ENCODE results near the gene TKT. TPM values are rescaled to one million over a fixed set of nuclear protein-coding genes. Genes with fewer than 3 reads are reported as not detected.

Gene TKT
- total and polyA plus RNA-seq, 4 donors: 18.1 to 202 (median 129) TPM

- no peak for TF ChIP-seq GABPA (IDR thresholded peaks at IDR 0.05 in 1 of 2, conservative IDR thresholded peaks at IDR 0.05 in 1 of 2)
Measured at GRCh38 chr3:53187430-53187829, 68.4 kb downstream of the TKT start (continued).

DNA sequence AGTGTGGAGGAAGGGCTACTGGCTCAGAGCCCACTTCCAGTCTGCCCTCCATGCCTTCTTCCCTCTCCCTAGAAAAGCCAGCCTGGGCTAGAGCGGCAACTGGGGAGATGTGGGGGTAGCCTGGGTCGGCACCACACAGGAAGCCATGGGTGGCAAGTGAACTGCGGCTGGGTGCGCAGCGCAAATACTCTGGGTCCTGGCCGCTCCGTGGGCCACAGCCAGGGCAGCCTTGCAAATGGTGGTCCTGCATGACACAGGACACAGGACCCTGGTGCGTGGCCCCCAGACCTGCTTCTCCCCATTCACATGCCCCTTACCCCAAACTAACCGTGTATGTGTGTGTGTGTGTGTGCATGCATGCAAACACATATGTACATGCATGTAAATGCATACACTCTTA lies 69.1 kb downstream of the TKT start:
- Histone ChIP-seq H3K9me3 (ENCODE audit: control insufficient read depth in 4 of 4, low read length in 3 of 4) (no peaks in the 10 kb centered on the region), H3K27me3 (ENCODE audit: control insufficient read depth in 4 of 4, insufficient read depth in 4 of 4, low read length in 3 of 4) (no peaks in the 10 kb centered on the region), H3K9ac (ENCODE audit: low read depth in 1 of 2, low read length in 2 of 2) (no peak overlapping the region), H3K27ac (ENCODE audit: low read depth in 1 of 2, low read length in 2 of 2) (no peak overlapping the region), H3K4me3 (ENCODE audit: low read depth in 1 of 3, low read length in 3 of 3) (no peak overlapping the region), H3K36me3 (ENCODE audit: control insufficient read depth in 4 of 4, insufficient read depth in 3 of 4, low read depth in 1 of 4, low read length in 3 of 4) (peaks cover 0 to 34% (median 9%) of the 10 kb centered on the region in 4 donors), H3K4me1 (ENCODE audit: control insufficient read depth in 4 of 4, insufficient read depth in 4 of 4, low read length in 3 of 4) (no peaks in the 10 kb centered on the region)
- TF ChIP-seq EGR1 (IDR thresholded peaks at IDR 0.05; ENCODE audit: low read depth in 2 of 2): no peak
- TF ChIP-seq TAF1 (conservative IDR thresholded peaks at IDR 0.05): no peak
- TF ChIP-seq RXRA (IDR thresholded peaks at IDR 0.05): no peak
- TF ChIP-seq, protein P1, sequence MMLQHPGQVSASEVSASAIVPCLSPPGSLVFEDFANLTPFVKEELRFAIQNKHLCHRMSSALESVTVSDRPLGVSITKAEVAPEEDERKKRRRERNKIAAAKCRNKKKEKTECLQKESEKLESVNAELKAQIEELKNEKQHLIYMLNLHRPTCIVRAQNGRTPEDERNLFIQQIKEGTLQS (IDR thresholded peaks at IDR 0.05): no peak
- TF ChIP-seq RAD21 (IDR thresholded peaks at IDR 0.05): no peak
- no peak for TF ChIP-seq YY1 (IDR thresholded peaks at IDR 0.05)
- no peak for TF ChIP-seq MAX (IDR thresholded peaks at IDR 0.05)
- TF ChIP-seq FOXA2 (IDR thresholded peaks at IDR 0.05): no peak
- TF ChIP-seq JUND (IDR thresholded peaks at IDR 0.05): no peak
- TF ChIP-seq NR2F2 (IDR thresholded peaks at IDR 0.05): no peak
- no peak for TF ChIP-seq SP1 (IDR thresholded peaks at IDR 0.05)
- no peak for TF ChIP-seq HNF4G (IDR thresholded peaks at IDR 0.05)
- no peak for TF ChIP-seq REST (IDR thresholded peaks at IDR 0.05)
- TF ChIP-seq FOXA1 (IDR thresholded peaks at IDR 0.05): no peak
- no peak for TF ChIP-seq ZBTB33 (IDR thresholded peaks at IDR 0.05)
- no peak for TF ChIP-seq CTCF (IDR thresholded peaks at IDR 0.05; ENCODE audit: low read depth, low read length, missing input control)
- TF ChIP-seq GABPA (IDR thresholded peaks at IDR 0.05 in 1 of 2, conservative IDR thresholded peaks at IDR 0.05 in 1 of 2): no peak
- no peak for DNase-seq (ENCODE audit: low spot score)
- 96% methylated on average over 9 of the region's 9 CpGs for WGBS

Data from liver (tissue), 9 donors.